Fibroblast of skin of abdomen (primary cell): Measurements from ENCODE around the gene LCN6.
"Not testable (repeated sequence)": the region's sequence is repeated elsewhere in the genome, so short reads cannot be mapped to it uniquely, and the experiment has no call there.

ENCODE experiments used
- DNase-seq: peaks from one replicate; pipeline ENCODE4 v3.0.0-alpha.2; 2013

The LCN6 gene

DNA sequence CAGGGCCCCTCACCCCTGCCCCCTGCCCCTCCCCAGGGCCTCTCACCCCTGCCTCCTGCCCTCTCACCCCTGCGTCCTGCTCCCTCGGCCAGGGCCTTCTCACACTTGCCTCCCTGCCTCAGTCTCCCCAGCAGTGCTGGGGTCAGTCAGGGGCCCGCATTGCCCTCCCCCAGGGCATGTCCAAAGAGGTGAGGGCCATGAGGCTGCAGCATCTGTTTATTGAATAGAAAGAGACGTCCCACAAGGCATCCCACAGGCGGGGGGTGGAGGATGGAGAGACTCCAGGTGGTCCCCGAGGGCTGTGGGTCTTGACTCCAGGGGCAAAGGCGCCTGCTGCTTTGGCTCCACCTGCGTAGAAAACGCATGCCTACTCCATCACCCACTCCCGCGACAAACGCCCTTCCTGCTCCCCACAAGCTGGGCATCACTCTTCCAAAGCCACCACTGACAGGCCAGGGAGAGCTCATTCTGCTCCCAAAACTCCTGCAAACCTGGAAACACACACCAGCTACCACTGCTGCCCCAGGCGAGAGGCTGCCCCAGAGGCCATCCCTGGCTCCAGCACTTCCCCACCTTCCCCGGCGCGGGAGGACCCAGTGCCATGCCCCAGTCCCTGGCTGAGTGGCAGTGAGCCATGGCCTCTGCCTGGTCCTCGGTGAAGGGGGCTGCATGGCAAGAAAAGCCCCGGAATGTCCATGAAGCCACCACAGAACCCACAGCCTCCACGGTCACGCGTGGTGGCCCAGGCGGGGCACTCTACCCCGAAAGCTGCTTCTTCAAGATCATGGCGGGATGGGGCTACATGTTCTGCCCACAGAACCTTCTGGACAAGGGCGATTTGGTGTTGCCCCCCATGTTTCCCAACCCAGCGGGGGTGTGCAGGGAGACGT is 11.4 kb upstream of the LCN6 start:
- no peak for DNase-seq

DNA sequence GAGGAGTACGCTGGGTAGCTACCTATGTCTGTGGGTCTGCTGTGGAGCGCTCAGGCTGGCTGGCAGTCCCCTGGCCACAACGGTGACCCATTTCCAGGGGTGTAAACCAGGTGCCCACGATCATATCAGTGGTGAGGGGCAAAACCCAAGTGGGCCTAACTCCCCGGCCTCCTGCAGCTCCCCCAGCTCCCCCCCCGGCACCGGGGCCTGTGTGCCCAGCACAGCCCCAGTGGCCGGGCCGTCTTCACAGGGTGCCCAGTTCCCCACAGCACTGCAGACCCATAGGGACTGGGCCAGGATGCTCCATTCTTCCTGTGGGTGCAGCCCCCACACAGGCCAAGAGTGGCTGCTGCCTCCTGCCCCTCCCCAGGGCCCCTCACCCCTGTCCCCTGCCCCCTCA is 10.7 kb upstream of the LCN6 start:
- DNase-seq = no peak

DNA sequence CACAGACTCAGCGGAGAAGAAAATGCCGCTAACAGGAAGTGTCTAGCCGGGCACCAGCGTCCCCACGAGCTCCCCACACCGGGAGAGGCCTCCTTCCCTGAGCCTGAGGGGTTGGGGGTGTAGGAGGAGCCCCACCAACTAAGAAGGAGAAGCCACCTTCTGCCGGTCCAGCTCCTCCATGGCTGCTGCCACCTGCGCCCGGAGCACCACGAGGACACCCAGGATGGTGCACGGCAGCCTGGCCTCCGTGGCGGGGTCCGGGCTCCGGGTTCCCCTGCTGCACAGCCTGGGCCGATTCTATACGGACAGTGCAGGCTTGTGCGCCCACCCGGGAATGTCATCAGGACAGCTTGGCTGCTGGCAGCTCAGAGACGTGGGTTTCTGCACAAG is 9.4 kb upstream of the LCN6 start:
- DNase-seq = no peak

DNA sequence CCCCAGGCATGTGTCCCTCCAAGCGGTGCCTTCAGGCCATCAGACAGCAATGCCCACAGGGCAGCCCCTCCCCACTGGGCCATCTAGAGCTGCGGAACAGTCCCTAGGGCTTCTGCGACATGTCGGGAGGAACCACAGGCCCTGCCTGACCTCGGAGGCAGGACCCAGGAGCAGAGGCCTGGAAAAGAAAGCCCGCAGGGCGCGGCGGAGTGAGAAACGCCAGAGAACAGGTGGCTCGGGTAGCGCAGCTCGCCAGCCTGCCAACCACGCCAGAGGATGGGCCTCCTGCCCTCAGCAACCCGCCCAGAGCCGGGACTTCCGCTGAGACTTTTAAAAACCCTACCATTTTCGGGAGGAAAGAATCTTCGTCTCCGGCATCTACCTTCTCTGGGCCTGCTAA is 9.0 kb upstream of the LCN6 start:
- DNase-seq = no peak

DNA sequence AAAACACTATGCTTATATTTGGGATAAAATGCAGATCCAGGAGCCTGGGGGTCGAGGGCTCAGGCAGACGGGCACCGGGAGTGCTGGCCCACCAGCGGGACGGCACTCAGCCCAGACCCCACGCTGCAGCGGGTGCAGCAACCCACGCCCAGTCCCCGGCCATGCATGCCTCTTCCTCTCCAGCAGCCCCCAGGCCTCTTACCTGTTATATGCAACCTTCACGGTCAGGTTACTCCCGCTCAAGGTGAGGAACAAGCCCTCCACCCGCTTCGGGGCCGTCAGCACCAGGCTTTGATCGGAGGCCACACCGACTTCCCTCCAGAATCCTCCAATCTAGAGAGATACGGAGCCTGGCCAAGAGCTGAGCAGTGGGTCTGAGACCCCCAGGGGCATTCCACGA is 8.5 kb upstream of the LCN6 start:
- DNase-seq = no peak

DNA sequence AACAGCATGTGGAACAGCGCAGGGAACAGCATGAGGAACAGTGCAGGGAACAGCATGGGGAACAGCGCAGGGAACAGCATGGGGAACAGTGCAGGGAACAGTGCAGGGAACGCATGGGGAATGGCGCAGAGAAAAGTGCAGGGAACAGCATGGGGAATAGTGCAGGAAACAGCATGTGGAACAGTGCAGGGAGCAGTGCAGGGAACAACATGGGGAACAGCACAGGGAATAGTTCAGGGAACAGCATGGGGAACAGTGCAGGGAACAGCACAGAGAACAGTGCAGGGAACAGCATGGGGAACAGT is 7.8 kb upstream of the LCN6 start:
- no peak for DNase-seq

DNA sequence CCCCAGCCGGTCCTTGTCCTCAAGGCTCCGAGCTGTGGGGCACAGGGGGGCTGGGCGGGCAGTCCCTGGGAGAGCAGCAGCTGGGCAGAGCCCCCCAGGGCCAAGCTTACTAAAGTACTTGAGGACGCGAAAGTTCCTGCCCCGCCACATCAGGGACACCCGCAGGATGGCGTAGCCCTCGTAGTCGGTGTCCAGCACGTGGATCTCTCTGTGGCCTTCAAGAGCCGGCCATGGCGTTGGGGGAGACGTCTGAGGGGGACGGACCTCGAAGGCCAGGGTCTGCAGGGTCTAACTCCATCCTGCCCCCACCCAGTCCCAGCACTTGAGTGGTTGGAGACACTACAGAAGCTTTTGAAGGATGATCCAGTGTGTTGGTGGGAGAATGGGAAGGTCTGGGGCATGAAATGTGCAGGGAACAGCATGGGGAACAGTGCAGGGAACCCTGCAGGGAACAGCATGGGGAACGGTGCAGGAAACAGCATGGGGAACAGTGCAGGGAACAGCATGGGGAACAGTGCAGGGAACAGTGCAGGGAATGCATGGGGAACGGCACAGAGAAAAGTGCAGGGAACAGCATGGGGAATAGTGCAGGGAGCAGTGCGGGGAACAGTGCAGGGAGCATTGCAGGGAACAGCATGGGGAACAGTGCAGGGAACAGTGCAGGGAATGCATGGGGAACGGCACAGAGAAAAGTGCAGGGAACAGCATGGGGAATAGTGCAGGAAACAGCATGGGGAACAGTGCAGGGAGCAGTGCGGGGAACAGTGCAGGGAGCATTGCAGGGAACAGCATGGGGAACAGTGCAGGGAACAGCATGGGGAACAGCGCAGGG is 7.2 kb upstream of the LCN6 start:
- DNase-seq = not testable (repeated sequence)

DNA sequence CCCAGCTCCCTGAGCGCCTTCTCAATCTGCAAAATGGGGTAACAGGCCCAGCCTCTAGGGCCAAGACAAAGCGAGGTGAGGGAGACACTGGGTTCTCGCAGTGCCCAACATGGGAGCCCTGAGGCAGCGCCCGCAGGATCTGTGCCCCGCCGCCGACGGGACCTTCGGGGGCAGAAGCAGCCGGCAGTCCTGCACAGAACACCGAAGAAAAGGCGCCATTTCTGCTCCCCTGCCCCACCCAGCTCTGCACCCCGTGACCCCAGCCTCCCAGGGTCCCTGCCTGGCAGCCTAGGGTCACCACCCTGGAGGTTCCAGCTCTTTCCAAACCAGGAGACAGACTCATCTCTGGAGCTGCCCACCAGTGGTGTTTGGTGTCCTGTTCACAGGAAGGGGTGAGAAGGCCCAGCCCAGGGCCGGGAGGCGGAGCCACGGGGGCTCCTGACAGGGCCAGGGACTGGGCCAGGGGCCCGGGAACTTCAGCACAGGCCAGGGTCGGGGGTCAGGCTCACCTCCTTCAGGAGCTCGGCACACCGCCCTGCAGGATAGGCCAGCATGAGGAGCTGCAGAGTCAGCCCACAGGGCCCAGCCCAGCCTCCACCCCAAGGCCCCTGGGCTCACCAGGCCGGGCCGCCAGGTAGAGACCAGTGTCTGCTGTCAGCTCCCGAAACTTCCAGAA is 6.4 kb upstream of the LCN6 start:
- DNase-seq = no peak

DNA sequence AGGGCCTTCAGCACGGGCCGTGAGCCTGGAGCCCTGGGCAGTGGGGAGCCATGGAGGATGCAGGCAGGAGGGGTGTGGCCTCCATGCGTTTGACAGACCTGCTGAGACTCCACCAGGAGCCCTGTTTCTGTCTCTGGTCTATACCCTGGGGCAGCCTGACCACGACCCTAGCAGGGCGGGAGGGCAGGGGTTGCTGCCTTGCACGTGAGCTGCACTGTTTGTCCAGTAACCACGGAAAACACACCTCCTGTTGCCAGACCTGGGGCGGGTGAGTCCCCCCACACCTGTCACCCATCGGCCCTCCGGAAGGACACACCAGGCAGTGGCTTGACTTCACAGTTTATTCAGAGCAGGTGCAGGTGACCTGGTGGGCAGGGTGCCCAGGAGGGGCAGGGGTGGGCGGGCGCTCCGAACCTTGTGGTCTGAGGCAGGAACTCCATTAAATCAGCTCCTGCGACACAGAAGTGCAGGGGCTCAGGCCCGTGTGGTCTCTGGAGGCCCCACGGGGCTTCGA is 5.8 kb upstream of the LCN6 start:
- DNase-seq = no peak

DNA sequence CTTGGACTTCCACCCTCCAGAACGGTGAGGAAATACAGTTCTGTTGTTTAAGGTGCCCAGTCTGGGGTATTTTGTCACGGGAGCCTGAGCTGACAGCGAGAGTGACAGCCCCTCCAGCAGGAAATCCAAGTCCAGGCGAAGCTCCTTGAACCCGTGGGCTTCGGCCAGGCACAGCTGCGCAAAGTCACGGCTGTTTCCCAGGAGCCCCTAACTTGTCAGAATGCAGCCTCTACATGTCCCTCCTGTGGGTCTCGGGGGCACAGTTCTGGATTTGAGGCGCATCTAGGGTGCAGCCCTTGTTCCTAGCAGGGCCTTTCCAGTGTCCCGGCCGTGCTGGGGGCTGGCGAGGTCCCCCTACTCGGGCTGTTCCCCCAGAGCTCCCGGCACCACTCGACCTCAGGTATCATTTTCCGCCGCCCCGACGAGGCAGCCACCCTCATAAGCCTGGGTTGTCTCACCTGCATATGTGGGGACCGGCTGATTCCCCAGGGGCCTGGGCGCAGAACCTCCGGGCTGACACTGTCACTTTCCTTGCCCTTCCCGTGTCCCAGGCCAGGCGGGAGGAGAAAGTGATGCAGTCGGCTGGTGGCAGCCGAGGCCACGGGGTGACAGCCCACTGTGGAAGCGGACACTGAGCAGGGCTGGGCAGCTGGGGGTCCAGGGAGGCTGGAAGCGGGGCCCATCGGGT is 5.2 kb upstream of the LCN6 start:
- DNase-seq = no peak

DNA sequence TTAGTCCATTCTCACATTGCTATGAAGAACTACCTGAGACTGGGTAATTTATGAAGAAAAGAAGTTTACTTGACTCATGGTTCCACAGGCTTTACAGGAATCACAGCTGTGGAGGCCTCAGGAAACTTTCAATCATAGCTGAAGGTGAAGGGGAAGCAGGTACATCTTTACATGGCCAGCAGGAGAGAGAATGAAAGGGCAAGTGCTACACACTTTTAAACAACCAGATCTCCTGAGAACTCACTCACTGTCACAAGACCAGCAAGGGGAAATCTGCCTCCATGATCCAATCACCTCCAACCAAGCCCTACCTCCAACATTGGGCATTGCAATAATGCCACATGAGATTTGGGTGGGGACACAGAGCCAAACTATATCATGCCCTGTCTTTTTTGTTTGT is 3.5 kb upstream of the LCN6 start:
- DNase-seq = no peak

DNA sequence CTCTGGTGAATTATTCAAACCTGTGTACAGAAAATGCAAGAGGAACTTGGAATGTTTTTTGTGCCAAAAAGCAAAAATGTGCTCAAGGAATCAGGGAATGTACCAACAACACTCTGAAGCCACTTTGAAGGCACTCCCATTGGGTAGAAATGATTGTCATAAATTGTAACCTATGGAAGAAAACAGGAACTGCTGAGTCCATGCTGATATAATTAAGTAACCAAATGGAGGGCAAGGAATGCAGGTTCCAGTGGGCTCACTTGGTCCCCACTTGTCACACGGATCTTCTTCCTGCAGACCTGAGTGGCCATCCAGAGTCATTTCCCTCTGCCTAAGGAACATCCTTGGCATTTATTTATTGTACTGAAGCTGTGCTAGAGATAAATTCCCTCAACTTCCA is 2.9 kb upstream of the LCN6 start:
- no peak for DNase-seq

DNA sequence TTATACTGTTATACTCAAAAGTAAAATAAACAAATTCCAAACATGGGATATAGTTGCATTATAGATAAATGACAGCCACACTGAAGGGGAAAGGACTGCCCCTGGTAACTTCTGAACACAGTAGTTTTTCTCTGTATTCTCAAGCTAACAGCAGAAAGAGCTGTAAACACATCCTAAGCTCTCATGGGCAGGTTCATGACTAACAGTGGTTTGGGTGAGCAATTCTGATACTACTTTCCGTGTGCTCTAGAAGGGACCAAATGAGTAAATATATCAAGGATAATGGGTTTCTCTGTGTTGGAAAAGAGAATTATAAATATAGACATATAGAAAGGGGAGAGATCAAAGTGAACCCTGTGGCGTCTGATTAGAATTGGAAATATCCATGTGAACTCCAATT is 2.2 kb upstream of the LCN6 start:
- no peak for DNase-seq

DNA sequence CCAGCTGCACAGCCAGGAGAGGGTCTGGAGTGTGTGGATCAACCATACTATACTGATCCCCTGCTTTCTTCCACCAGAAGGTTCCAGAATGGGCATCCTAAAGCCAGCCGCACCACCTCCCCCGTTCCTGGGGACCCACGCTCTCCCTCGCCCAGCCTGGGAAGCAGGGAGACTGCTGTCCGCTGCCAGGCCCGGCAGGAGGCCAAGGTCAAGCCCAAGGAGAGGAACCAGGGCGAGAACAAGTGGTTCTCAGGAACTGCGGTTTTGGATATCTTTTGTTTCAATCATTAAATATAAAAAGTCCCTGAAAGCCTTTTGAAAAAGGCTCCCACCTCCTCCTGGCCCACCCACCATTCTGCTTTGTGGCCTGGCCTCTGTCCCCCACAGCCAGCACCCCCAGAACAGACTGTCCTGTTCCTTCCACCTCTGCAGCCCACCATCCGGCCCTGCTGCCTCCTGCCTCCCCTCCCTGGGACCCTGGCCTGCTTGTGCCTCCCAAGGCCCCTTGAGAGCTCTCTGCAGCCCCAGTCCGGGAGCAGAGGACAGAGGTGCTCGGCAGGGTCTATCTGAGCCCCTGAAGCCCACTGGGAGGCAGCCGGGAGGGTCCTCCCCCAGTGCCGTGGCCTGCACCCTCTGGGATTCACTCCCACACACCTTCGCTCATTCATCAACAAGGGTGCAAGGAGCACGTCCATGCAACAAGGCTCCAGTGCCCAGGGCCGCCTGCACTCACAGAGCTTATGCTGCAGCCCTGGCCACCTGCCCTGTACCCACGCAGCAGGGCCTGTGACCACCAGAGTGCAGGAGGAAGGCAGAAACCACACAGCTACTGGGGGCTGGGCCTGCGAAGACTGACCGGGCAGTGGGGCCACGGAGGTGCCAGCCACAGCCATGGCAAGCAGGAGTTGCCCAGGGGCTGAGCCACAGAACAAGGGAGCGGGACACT is 614 bp upstream of the LCN6 start:
- DNase-seq = no peak

DNA sequence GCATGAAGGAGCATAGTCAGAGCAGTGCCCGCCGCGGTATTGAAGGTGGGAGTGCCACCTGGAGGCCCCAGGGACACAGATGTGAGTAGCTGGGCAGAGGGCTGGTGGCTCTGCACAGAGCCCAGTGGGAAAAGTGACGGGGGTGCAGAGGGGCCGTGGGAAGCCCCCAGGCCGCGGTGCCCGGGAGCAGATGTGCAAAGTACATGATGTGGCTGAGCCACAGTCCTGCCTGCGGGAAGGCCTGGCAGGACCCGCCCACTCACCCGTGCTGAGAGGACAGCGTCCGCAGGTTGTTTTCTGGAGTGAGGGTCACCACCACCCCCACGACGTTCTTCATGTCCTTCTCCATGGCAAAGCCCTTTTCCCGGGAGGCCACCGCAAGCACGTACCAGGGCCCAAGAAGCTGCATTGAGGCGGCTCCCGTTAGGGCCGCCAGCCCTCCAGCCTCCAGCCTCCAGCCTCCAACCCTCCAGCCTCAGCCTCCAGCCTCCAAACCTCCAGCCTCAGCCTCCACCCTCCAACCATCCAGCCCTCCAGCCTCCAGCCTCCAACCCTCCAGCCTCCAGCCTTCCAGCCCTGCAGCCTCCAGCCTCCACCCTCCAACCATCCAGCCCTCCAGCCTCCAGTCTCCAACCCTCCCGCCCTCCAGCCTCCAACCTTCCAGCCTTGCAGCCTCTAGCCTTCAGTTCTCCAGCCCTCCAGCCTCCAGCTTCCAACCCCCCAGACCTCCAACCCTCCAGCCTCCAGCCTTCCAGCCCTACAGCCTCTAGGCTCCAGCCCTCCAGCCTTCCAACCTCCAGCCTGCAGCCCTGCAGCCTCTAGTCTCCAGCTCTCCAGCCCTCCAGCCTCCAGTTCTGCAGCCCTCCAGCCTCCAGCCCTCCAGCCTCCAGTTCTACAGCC is 914 bp downstream of the LCN6 start:
- no peak for DNase-seq

DNA sequence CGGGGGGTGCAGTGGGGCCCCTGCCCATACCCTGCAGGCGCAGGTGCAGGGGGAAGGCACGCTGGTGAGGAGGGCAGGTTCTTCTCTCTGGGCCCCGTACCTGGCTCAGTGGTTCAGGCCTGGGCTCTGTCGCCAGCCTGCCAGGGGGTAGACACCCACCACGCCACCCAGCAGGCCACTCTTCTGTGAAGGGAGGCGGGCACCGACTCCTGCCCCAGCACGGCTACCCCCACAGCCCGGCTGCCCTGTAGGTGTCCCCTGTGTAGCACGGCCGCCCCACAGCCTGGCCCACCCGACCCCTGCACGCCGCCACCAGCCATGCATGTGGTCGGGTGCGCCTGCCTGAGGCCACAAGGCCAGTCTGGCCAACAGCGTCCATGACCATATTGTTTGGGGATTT is 1.7 kb downstream of the LCN6 start:
- DNase-seq = no peak

DNA sequence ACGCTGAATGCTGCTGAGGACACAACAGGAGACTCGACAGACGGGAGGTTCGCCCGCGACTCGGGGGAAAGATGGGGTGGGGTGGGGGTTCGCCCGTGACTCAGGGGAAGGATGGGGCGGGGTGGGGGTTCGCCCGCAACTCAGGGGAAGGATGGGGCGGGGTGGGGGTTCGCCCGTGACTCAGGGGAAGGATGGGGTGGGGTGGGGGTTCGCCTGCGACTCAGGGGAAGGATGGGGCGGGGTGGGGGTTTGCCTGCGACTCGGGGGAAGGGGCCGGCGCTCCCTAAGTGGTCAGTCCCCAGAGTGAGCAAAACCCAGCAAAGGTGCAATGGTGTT is 2.2 kb downstream of the LCN6 start:
- no peak for DNase-seq

DNA sequence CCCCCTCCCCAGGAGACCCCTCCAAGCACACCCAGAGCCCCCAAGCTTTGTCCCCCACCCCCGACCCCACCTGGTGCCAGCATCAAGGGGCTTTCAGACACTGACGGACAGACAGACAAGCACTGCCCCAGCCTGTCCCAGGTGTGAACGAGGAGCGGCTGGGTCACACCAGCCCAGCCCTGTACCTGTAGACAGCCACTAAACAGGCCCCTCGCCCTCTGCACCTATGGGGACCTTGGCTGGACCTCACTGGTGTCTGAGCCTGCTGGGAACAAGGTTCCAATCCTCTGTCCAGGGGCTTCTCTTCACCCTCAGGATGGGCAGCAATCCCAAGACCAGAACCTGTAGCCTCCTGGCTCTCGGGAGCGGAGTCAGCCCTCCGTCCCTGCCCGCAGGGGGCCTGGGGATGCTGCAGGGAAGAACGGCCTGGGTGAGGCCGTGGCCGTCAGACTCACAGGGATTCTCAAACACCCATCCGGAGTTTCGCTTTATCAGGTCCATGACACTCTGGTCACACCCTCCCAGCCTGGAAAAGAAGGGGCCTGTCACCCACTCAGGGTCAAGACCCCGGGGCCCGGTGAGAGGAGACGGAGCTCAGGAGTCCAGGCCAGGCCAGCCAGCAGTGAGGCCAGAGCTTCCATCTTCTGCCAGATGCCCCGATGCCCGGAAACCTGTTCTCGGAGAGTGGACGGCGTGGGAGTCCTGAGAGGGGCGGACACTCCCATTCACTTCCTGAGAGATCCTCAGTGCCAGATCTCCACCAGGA is 2.8 kb downstream of the LCN6 start:
- no peak for DNase-seq

DNA sequence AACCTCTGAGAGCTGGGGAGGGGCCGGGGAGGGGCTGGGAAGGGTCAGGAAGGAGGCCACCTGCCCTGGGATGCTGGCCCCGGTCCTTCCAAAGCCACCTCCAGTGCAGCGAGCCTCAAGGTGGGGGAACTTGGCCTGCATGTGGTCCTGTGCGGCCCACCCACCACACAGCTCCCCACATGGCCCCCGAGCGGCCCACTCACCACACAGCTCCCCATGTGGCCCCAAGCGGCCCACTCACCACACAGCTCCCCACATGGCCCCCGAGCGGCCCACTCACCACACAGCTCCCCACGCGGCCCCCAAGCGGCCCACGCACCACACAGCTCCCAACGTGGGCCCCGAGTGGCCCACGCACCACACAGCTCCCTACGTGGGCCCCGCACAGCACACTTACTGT is 3.6 kb downstream of the LCN6 start:
- DNase-seq = no peak
